PFSK-1 (cell line): ENCODE data around the gene FAXC.

Experiments
- POLR2AphosphoS5 ChIP-seq: IDR thresholded peaks from 2 replicates; pipeline ENCODE4 v1.6.1; 2012; ENCODE audit warnings: low read depth, mild to moderate bottlenecking, control low read depth, low read length, moderate library complexity
- SIN3A ChIP-seq: IDR thresholded peaks from 2 replicates; pipeline ENCODE4 v1.6.1; 2012; ENCODE audit warnings: mild to moderate bottlenecking, low read length, moderate library complexity, borderline replicate concordance; ENCODE audit not compliant: insufficient read depth
- TF ChIP-seq, protein P1 (sequence below), 2 experiments: IDR thresholded peaks; 2 replicates each; pipeline versions ENCODE4 v1.6.1 to v1.8.0; 2011 to 2012; ENCODE audit warnings: low read depth in 2 of 2, low read length in 2 of 2, control low read depth in 1 of 2, inconsistent platforms in 1 of 2, mild to moderate bottlenecking in 1 of 2, moderate library complexity in 1 of 2; ENCODE audit not compliant: insufficient read depth in 1 of 2

DNA sequence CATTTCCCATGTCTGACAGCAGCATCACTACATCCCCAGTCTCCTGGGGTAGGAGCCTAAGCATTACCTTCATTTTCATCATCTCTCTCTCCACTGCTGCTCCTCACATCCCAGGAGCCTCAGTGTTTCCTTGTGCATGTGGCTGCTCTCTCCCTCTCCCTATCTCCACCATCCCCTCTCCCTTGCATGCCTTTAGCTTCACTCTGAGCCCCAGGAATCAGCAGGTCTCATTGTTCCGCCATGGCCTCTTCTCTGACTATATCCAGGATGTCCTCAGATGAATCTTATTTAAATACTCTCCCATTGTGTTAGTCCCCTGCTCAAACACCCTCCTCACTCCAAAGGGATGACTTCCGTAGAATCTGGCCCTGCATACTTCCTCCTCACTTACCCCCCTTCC lies 79.4 kb downstream of the FAXC start:
- TF ChIP-seq, protein P1, sequence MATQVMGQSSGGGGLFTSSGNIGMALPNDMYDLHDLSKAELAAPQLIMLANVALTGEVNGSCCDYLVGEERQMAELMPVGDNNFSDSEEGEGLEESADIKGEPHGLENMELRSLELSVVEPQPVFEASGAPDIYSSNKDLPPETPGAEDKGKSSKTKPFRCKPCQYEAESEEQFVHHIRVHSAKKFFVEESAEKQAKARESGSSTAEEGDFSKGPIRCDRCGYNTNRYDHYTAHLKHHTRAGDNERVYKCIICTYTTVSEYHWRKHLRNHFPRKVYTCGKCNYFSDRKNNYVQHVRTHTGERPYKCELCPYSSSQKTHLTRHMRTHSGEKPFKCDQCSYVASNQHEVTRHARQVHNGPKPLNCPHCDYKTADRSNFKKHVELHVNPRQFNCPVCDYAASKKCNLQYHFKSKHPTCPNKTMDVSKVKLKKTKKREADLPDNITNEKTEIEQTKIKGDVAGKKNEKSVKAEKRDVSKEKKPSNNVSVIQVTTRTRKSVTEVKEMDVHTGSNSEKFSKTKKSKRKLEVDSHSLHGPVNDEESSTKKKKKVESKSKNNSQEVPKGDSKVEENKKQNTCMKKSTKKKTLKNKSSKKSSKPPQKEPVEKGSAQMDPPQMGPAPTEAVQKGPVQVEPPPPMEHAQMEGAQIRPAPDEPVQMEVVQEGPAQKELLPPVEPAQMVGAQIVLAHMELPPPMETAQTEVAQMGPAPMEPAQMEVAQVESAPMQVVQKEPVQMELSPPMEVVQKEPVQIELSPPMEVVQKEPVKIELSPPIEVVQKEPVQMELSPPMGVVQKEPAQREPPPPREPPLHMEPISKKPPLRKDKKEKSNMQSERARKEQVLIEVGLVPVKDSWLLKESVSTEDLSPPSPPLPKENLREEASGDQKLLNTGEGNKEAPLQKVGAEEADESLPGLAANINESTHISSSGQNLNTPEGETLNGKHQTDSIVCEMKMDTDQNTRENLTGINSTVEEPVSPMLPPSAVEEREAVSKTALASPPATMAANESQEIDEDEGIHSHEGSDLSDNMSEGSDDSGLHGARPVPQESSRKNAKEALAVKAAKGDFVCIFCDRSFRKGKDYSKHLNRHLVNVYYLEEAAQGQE (IDR thresholded peaks at IDR 0.05; ENCODE audit: insufficient read depth in 1 of 2, low read depth in 2 of 2, low read length in 2 of 2), result no peak
- TF ChIP-seq POLR2AphosphoS5 (no peak), SIN3A (no peak)
